Astrocyte (in vitro differentiated cells and primary cell): ENCODE data around the gene ADARB2.

Source experiments
- EZH2 ChIP-seq: IDR thresholded peaks from 2 replicates; pipeline ENCODE4 v1.6.1; 2012; ENCODE audit warnings: mild to moderate bottlenecking, low read length, inconsistent platforms; ENCODE audit not compliant: insufficient read depth
- TF ChIP-seq, protein P1 (sequence below): IDR thresholded peaks from 2 replicates; pipeline ENCODE4 v1.5.1; 2011; ENCODE audit warnings: low read depth, mild to moderate bottlenecking, inconsistent platforms, low read length, moderate library complexity; ENCODE audit not compliant: insufficient read depth

DNA sequence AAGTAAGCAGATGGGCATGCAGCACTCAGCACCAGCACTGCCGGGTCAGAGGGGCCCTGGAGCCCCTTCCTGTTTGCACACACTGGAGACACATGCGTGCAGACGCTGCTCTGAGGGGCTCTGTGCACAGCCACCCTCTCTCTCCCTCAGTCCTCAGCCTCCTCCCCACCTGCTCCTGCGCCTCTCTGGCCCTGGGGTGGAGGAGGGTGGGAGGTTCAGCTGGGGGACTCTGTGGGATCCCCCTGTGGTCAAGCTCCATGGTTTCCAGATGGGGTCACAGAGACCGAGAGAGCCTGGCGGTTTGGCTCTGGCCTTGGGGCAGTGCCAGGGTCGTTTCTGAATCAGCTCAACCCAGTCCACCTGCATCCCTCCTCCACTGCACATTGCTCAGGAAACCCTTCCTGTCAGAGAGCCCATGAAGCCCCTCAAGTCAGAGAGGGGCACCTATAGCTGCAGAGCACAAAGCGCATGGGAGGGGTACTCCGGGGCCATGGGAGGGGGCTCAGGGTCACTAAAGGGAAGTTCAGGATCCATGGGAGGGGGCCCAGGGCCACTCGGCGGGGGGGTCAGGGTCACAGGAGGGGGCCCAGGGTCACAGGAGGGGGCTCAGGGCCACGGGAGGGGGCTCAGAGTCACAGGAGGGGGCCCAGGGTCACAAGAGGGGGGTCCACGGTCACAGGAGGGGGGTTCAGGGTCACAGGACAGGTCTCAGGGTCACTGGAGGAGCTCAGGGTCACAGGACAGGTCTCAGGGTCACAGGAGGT lies 161.7 kb downstream of the ADARB2 start:
- TF ChIP-seq, protein P1, sequence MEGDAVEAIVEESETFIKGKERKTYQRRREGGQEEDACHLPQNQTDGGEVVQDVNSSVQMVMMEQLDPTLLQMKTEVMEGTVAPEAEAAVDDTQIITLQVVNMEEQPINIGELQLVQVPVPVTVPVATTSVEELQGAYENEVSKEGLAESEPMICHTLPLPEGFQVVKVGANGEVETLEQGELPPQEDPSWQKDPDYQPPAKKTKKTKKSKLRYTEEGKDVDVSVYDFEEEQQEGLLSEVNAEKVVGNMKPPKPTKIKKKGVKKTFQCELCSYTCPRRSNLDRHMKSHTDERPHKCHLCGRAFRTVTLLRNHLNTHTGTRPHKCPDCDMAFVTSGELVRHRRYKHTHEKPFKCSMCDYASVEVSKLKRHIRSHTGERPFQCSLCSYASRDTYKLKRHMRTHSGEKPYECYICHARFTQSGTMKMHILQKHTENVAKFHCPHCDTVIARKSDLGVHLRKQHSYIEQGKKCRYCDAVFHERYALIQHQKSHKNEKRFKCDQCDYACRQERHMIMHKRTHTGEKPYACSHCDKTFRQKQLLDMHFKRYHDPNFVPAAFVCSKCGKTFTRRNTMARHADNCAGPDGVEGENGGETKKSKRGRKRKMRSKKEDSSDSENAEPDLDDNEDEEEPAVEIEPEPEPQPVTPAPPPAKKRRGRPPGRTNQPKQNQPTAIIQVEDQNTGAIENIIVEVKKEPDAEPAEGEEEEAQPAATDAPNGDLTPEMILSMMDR = no peak
- TF ChIP-seq EZH2 = no peak
